Neural progenitor cell (in vitro differentiated cells): ENCODE results near the gene SLC6A13.

Source experiments
- CTCF ChIP-seq: fragments of 200-600 bp; sonication (generic); IDR thresholded peaks from 2 replicates; pipeline ENCODE4 v1.5.1; 2017; ENCODE audit warnings: antibody characterized with exemption, mild to moderate bottlenecking
- EZH2 ChIP-seq: fragments of 200-600 bp; sonication (generic); IDR thresholded peaks from 2 replicates; pipeline ENCODE4 v1.6.1; 2017; ENCODE audit warnings: antibody characterized with exemption, mild to moderate bottlenecking, moderate library complexity

- peak; percentile 30 for TF ChIP-seq CTCF
- no peak for TF ChIP-seq EZH2
These were observed 59.0 kb downstream of the SLC6A13 start for GRCh38 chr12:203462-204260.
